Caco-2 (cell line): ENCODE data around the gene MXRA7. TPM values are rescaled to one million over a fixed set of nuclear protein-coding genes. Genes with fewer than 3 reads are reported as not detected.

Experiments
- BruUV-seq: library from RNA; stranded (reverse); fragments of 400-500 nt; replicated peaks from 2 replicates; lab custom pipeline; 2021; lab: Mats Ljungman, UMichigan
- CTCF ChIA-PET: fragments of 300-600 bp; sonication (Branson Sonifier 250); formaldehyde crosslinking; loops from one replicate; lab custom pipeline; 2022; ENCODE audit warnings: antibody characterized with exemption; lab: Charles Lee
- POLR2A ChIA-PET: fragments of 300-600 bp; sonication (Branson Sonifier 250); formaldehyde crosslinking; loops from one replicate; lab custom pipeline; 2022; ENCODE audit warnings: antibody characterized with exemption; lab: Charles Lee
- DNase-seq, 2 experiments: peaks; one replicate each; pipeline versions ENCODE4 v3.0.0 to v3.0.0-alpha.2; 2020 to 2022
- H3K27me3 ChIP-seq: replicated peaks from 2 replicates; pipeline ENCODE4 v1.6.0; 2011; ENCODE audit warnings: low read length; ENCODE audit not compliant: control insufficient read depth, insufficient read depth
- H3K36me3 ChIP-seq: 2 replicates; pipeline ENCODE4 v1.5.1; 2011; ENCODE audit warnings: low read length; ENCODE audit not compliant: control insufficient read depth, insufficient read depth
- H3K4me1 ChIP-seq: fragments of 250-450 bp; sonication (Bioruptor Pico); 2 replicates; pipeline ENCODE4 v1.5.1; 2020; ENCODE audit warnings: mild to moderate bottlenecking
- H3K4me3 ChIP-seq: 2 replicates; pipeline ENCODE4 v1.5.1; 2011; ENCODE audit warnings: low read depth, mild to moderate bottlenecking, control low read depth, low read length
- H3K9me3 ChIP-seq: fragments of 250-450 bp; sonication (Bioruptor Pico); 2 replicates; pipeline ENCODE4 v1.5.1; 2020; ENCODE audit warnings: mild to moderate bottlenecking, moderate library complexity
- H3K27ac Mint-ChIP-seq: one replicate; pipeline ENCODE4 v1.8.0; 2022; ENCODE audit warnings: mixed read lengths; ENCODE audit not compliant: unreplicated experiment
- H3K27me3 Mint-ChIP-seq: one replicate; pipeline ENCODE4 v1.8.0; 2022; ENCODE audit warnings: mixed read lengths; ENCODE audit not compliant: insufficient read depth, unreplicated experiment
- H3K36me3 Mint-ChIP-seq: one replicate; pipeline ENCODE4 v1.8.0; 2022; ENCODE audit warnings: mild to moderate bottlenecking, mixed read lengths; ENCODE audit not compliant: insufficient read depth, unreplicated experiment
- H3K4me1 Mint-ChIP-seq: one replicate; pipeline ENCODE4 v1.8.0; 2022; ENCODE audit warnings: low read depth, mixed read lengths; ENCODE audit not compliant: unreplicated experiment
- H3K4me3 Mint-ChIP-seq: one replicate; pipeline ENCODE4 v1.8.0; 2022; ENCODE audit warnings: mild to moderate bottlenecking, moderate library complexity, mixed read lengths; ENCODE audit not compliant: unreplicated experiment
- H3K9me3 Mint-ChIP-seq: one replicate; pipeline ENCODE4 v1.8.0; 2022; ENCODE audit warnings: mixed read lengths; ENCODE audit not compliant: unreplicated experiment
- intact Hi-C: fragments of 100-400 bp; cut with micrococcal nuclease; formaldehyde crosslinking; loops from one replicate; pipeline ENCODE4 v1.10.0; 2022; ENCODE audit not compliant: unreplicated experiment
- total RNA-seq: library from RNA; stranded (reverse); gene quantifications from 2 replicates; pipeline ENCODE4 v1.2.3, GENCODE V29; 2022
- TF ChIP-seq, protein P1 (sequence below), 2 experiments: fragments of 200-600 bp in 1 of 2; IDR thresholded peaks; 1 replicate in 1 of 2; 2 replicates in 1 of 2; pipeline versions ENCODE4 v1.5.1 to v1.8.0; 2011 to 2022; ENCODE audit warnings: antibody characterized with exemption in 1 of 2, control low read depth in 1 of 2, inconsistent platforms in 1 of 2, low read depth in 1 of 2, low read length in 1 of 2, mild to moderate bottlenecking in 1 of 2, moderate library complexity in 1 of 2; ENCODE audit not compliant: insufficient read depth in 1 of 2, severe bottlenecking in 1 of 2, unreplicated experiment in 1 of 2

The MXRA7 gene
- total RNA-seq, 1 experiment from 2014 or later = 70.2 TPM

- intact Hi-C loops = no loop called here
- H3K9me3 Mint-ChIP-seq = peaks cover 10% of the 10 kb centered on the region
- no peaks in the 10 kb centered on the region for H3K27me3 Mint-ChIP-seq
- H3K27ac Mint-ChIP-seq = peak within 1 kb of the TSS; percentile 46
- Histone ChIP-seq H3K27me3 (no peaks in the 10 kb centered on the region), H3K36me3 (no peaks in the 10 kb centered on the region), H3K4me3 (no peak within 1 kb of the TSS), H3K4me1 (peaks cover 52% of the 10 kb centered on the region), H3K9me3 (0 out of 2 replicates have a peak, but pooled peaks cover 11% of the 10 kb centered on the region)
- DNase-seq = no peak
- BruUV-seq = no TSS peak
- no peaks in the 10 kb centered on the region for H3K36me3 Mint-ChIP-seq
- H3K4me1 Mint-ChIP-seq = peaks cover 53% of the 10 kb centered on the region
- TF ChIP-seq, protein P1, sequence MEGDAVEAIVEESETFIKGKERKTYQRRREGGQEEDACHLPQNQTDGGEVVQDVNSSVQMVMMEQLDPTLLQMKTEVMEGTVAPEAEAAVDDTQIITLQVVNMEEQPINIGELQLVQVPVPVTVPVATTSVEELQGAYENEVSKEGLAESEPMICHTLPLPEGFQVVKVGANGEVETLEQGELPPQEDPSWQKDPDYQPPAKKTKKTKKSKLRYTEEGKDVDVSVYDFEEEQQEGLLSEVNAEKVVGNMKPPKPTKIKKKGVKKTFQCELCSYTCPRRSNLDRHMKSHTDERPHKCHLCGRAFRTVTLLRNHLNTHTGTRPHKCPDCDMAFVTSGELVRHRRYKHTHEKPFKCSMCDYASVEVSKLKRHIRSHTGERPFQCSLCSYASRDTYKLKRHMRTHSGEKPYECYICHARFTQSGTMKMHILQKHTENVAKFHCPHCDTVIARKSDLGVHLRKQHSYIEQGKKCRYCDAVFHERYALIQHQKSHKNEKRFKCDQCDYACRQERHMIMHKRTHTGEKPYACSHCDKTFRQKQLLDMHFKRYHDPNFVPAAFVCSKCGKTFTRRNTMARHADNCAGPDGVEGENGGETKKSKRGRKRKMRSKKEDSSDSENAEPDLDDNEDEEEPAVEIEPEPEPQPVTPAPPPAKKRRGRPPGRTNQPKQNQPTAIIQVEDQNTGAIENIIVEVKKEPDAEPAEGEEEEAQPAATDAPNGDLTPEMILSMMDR (IDR thresholded peaks at IDR 0.05; ENCODE audit: insufficient read depth in 1 of 2, low read depth in 1 of 2, low read length in 1 of 2, severe bottlenecking in 1 of 2, unreplicated experiment in 1 of 2) = no peak
- POLR2A ChIA-PET = interaction anchor here (1.1 kb wide), 1 partner anchor 28 kb away, joined by 3 read pairs; no protein-coding TSS in a partner anchor
- CTCF ChIA-PET = interaction anchor here (0.6 kb wide), 1 partner anchor 24 kb away, joined by 5 read pairs; no protein-coding TSS in a partner anchor
- H3K4me3 Mint-ChIP-seq = no peak within 1 kb of the TSS
Observed at GRCh38 chr17:76643553-76644148, 67.1 kb downstream of the MXRA7 start, which contains the start of gene ST6GALNAC1. Gene ST6GALNAC1 (minus strand): TSS chr17:76643757. CDS start chr17:76643638, 119 bp downstream.

DNA sequence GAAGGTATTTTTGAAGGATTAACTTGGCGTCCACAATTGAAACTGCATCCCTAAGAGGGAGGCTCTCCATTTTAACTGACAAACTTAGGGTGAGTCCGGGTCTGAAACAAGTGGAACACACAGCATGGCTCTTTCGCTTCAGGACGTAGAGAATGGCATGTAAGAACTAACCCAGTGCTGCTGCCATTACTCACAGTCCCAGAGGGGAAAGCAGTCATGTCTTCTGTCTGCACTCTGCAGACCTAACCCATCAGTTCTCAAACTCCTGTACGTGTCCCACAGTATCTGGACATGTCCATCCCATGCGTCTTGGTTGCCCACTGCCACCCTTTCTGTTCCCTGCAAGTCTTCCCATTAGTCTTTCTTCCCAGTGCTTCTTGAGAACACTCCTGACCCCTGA is 67.8 kb downstream of the MXRA7 start:
- no TSS peak for BruUV-seq
- H3K27me3 ChIP-seq = no peaks in the 10 kb centered on the region
- H3K4me3 Mint-ChIP-seq = no peak overlapping the region
- peaks cover 10% of the 10 kb centered on the region for H3K9me3 Mint-ChIP-seq
- H3K9me3 ChIP-seq = 0 out of 2 replicates have a peak, but pooled peaks cover 11% of the 10 kb centered on the region
- no peak overlapping the region for H3K4me3 ChIP-seq
- H3K27me3 Mint-ChIP-seq = no peaks in the 10 kb centered on the region
- H3K4me1 ChIP-seq = peaks cover 53% of the 10 kb centered on the region
- H3K27ac Mint-ChIP-seq = peak overlapping the region; percentile 46
- peaks cover 54% of the 10 kb centered on the region for H3K4me1 Mint-ChIP-seq
- no peaks in the 10 kb centered on the region for H3K36me3 ChIP-seq
- TF ChIP-seq, protein P1 (IDR thresholded peaks at IDR 0.05; ENCODE audit: insufficient read depth in 1 of 2, low read depth in 1 of 2, low read length in 1 of 2, severe bottlenecking in 1 of 2, unreplicated experiment in 1 of 2) = no peak
- no peaks in the 10 kb centered on the region for H3K36me3 Mint-ChIP-seq
- CTCF ChIA-PET = no interaction called here
- POLR2A ChIA-PET = interaction anchor here (1.1 kb wide), 1 partner anchor 29 kb away, joined by 3 read pairs; no protein-coding TSS in a partner anchor
- intact Hi-C loops = no loop called here
- DNase-seq = no peak

GRCh38 chr17:76642032-76642561 is 68.7 kb downstream of the MXRA7 start:
- Mint-ChIP-seq H3K4me1 (peaks cover 61% of the 10 kb centered on the region), H3K27me3 (no peaks in the 10 kb centered on the region), H3K27ac (peak overlapping the region; percentile 46), H3K36me3 (no peaks in the 10 kb centered on the region), H3K9me3 (peaks cover 10% of the 10 kb centered on the region), H3K4me3 (peak overlapping the region; percentile 22)
- Histone ChIP-seq H3K27me3 (no peaks in the 10 kb centered on the region), H3K9me3 (0 out of 2 replicates have a peak, but pooled peaks cover 11% of the 10 kb centered on the region), H3K4me1 (peaks cover 58% of the 10 kb centered on the region), H3K36me3 (no peaks in the 10 kb centered on the region), H3K4me3 (no peak overlapping the region)
- no peak for DNase-seq
- intact Hi-C loops = no loop called here
- CTCF ChIA-PET = no interaction called here
- POLR2A ChIA-PET = no interaction called here
- no TSS peak for BruUV-seq
- TF ChIP-seq, protein P1 (IDR thresholded peaks at IDR 0.05; ENCODE audit: insufficient read depth in 1 of 2, low read depth in 1 of 2, low read length in 1 of 2, severe bottlenecking in 1 of 2, unreplicated experiment in 1 of 2) = no peak
